Activated CD8-positive, alpha-beta memory T cell treated with anti-CD3 and anti-CD28 coated beads, Interleukin-2, amount 50 U/mL, for 24 hours (primary cell): Measurements from ENCODE around the gene PLD1.
"Not testable (repeated sequence)": the region's sequence is repeated elsewhere in the genome, so short reads cannot be mapped to it uniquely, and the experiment has no call there.

ENCODE experiments used
- DNase-seq: peaks from one replicate; pipeline ENCODE4 v3.0.0-alpha.2; 2020; ENCODE audit errors: extremely low read depth

PLD1 gene, protein sequence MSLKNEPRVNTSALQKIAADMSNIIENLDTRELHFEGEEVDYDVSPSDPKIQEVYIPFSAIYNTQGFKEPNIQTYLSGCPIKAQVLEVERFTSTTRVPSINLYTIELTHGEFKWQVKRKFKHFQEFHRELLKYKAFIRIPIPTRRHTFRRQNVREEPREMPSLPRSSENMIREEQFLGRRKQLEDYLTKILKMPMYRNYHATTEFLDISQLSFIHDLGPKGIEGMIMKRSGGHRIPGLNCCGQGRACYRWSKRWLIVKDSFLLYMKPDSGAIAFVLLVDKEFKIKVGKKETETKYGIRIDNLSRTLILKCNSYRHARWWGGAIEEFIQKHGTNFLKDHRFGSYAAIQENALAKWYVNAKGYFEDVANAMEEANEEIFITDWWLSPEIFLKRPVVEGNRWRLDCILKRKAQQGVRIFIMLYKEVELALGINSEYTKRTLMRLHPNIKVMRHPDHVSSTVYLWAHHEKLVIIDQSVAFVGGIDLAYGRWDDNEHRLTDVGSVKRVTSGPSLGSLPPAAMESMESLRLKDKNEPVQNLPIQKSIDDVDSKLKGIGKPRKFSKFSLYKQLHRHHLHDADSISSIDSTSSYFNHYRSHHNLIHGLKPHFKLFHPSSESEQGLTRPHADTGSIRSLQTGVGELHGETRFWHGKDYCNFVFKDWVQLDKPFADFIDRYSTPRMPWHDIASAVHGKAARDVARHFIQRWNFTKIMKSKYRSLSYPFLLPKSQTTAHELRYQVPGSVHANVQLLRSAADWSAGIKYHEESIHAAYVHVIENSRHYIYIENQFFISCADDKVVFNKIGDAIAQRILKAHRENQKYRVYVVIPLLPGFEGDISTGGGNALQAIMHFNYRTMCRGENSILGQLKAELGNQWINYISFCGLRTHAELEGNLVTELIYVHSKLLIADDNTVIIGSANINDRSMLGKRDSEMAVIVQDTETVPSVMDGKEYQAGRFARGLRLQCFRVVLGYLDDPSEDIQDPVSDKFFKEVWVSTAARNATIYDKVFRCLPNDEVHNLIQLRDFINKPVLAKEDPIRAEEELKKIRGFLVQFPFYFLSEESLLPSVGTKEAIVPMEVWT

GRCh38 chr3:171809861-171810628 lies at the start of gene PLD1:
PLD1 (minus strand) TSS chr3:171810483; CDS start chr3:171738051, 72,432 bp downstream.
- no peak for DNase-seq

- DNase-seq = not testable (repeated sequence)
Measured at GRCh38 chr3:171858770-171859169, 48.5 kb upstream of the PLD1 start.

- DNase-seq = no peak
Measured at GRCh38 chr3:171854649-171855305, 44.5 kb upstream of the PLD1 start.

DNA sequence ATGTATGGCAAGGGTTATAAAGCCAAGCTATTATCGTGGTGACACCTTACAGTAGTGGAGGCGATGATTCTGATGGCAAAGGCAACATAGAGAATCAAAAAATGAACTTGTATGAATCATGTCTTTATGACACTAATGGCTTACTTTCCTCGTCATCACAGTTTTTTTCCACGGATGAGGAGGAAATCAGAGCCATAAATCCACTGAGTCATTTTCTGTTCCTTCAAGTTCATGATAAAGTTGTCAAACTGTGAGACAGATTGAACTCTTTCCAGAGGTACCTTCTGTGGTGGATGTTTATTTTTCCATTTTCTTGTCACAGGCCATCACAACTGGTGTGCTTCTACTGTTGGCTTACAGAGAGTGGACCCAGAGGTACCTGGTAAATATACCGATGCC lies 41.4 kb upstream of the PLD1 start:
- DNase-seq = no peak

GRCh38 chr3:171850960-171851659 lies 40.8 kb upstream of the PLD1 start:
- DNase-seq = no peak

GRCh38 chr3:171850320-171850959 lies 40.2 kb upstream of the PLD1 start:
- DNase-seq = no peak

- no peak for DNase-seq
Measured at GRCh38 chr3:171849617-171850319, 39.5 kb upstream of the PLD1 start.

- no peak for DNase-seq
Measured at GRCh38 chr3:171847595-171848259, 37.4 kb upstream of the PLD1 start.

- no peak for DNase-seq
Measured at GRCh38 chr3:171847133-171847532, 36.9 kb upstream of the PLD1 start.

- DNase-seq = no peak
Measured at GRCh38 chr3:171846597-171846996, 36.3 kb upstream of the PLD1 start.

- DNase-seq = no peak
Measured at GRCh38 chr3:171845481-171846284, 35.4 kb upstream of the PLD1 start.

DNA sequence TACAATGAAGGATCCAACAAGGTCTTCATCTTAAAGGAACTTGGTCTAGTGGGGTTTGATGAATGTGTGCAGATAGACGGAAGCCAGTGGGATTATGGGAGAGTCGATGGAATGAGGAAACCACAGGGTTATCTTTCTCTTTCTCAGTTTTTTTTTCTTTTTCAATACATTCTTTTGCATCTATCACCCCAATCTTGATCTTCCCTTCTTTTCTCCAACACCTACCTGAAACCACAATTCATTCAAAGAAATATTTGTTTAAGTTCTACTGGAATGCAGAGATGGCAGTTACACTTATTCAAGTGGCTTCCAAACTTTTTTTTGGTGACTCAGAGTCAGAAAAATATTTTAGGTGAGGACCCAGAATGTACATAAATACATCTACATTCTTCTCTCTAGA lies 34.6 kb upstream of the PLD1 start:
- DNase-seq = no peak

DNA sequence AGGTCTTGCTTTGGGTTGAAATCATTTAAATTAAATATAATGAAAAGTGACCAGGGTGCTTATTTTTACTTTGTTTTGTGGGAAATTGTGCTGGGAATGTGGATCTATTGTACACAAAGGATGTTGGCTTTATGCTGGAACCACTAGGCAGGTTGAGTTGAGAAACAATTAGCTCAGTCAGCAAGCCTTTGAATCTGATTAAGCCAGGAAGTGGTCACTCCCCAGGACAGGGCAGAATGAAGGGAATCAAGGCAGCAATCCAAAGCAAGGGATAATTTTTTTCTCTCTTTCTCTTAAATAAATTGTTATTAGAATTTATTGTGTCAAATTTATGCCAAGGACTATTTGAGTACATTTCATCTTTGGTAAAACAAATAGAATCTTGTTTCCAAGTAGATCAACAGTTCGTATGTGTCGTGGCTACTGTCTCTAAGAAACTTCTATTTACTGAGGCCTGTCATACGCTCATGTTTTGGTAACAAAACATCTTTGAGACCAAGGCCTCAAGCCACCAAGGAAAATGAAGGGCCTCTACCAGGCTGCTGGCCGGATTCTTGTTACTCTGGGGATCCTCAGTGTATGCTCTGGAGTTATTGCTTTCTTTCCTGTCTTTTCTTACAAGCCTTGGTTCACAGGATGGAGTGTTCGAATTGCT lies 32.7 kb upstream of the PLD1 start, which contains the start of gene TMEM212:
Gene TMEM212 (plus strand): TSS at position 486 of the 655 bp plus-strand sequence. CDS start 35 bp downstream, at position 521.
- no peak for DNase-seq

- DNase-seq = no peak
Measured at GRCh38 chr3:171841620-171842000, 31.3 kb upstream of the PLD1 start.

- no peak for DNase-seq
Measured at GRCh38 chr3:171840811-171841619, 30.7 kb upstream of the PLD1 start.

DNA sequence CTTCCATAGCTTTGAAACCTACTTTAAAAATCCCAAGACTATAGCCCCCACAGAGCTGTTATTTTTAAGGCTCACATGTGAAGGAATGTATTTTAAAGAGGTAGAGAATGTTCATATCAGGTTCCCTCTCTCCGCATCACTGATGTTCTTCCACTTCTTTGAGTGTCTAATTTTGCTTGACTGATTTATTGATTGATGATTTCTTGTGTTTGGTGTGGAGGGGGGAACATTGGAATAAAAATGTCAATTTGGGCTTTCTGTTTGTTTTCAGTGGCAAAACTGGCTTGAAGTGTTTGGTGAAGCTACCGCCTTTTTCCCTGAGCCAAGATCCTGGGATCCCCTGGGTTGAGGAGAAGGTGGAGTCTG lies 30.1 kb upstream of the PLD1 start:
- DNase-seq = no peak

DNA sequence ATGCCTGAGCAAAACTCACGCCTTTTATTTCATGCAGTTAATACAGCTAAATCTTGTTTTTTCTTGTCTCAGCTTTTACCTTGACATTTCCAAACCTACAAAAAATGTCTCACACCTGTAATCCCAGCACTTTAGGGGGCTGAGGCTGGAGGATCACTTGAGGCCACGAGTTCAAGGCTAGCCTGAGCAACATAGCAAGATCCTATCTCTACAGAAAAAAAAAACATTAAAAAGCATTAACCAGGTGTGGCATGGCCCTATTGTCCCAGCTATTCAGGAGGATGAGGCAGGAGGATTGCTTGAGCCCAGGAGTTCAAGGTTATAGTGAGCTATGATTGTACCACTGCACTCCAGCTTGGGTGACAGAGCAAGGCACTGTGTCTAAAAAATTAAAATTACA lies 29.0 kb upstream of the PLD1 start:
- DNase-seq = no peak
